Measurements from ENCODE around the gene CEP76. TPM values are rescaled to one million over a fixed set of nuclear protein-coding genes. Genes with fewer than 3 reads are reported as not detected.
"Not testable (repeated sequence)": the region's sequence is repeated elsewhere in the genome, so short reads cannot be mapped to it uniquely, and the experiment has no call there.

The CEP76 gene
- total RNA-seq, 2 donors from 2014 or later: 6.2 to 10.2 TPM

DNA sequence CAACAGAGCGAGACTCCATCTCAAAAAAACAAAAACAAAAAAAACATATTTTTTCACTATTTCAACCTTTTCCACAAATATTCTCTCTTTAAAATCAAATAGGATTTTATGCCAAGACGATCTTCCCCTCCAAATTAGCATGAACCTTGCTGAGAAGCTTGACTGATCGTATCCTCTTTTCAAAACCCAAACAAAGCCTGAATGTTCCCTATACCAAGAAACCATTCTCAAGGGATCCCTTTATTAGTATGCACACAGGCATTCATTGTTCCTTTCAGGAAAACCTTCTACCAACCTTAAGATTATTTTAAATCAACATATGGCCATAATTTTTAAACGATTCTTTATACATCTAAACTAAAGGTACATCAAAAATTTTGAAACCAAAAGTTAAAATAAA, 50.9 kb downstream of the CEP76 start:
- H3K4me3 ChIP-seq: no peak overlapping the region
- intact Hi-C loops (cut with DNase I): no loop called here
- no peaks in the 10 kb centered on the region for H3K9me3 ChIP-seq
- no peak for DNase-seq
- H3K27me3 ChIP-seq: no peaks in the 10 kb centered on the region
- H3K4me1 ChIP-seq: peaks cover 13% of the 10 kb centered on the region
- no peak for ATAC-seq
- no peaks in the 10 kb centered on the region for H3K36me3 ChIP-seq (replicated peaks in 1 of 2; ENCODE audit: insufficient read depth in 1 of 2, low read depth in 2 of 2)
- no peak overlapping the region for H3K27ac ChIP-seq
- TF ChIP-seq, protein P1, sequence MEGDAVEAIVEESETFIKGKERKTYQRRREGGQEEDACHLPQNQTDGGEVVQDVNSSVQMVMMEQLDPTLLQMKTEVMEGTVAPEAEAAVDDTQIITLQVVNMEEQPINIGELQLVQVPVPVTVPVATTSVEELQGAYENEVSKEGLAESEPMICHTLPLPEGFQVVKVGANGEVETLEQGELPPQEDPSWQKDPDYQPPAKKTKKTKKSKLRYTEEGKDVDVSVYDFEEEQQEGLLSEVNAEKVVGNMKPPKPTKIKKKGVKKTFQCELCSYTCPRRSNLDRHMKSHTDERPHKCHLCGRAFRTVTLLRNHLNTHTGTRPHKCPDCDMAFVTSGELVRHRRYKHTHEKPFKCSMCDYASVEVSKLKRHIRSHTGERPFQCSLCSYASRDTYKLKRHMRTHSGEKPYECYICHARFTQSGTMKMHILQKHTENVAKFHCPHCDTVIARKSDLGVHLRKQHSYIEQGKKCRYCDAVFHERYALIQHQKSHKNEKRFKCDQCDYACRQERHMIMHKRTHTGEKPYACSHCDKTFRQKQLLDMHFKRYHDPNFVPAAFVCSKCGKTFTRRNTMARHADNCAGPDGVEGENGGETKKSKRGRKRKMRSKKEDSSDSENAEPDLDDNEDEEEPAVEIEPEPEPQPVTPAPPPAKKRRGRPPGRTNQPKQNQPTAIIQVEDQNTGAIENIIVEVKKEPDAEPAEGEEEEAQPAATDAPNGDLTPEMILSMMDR (IDR thresholded peaks at IDR 0.05): no peak
- TF ChIP-seq POLR2A (IDR thresholded peaks at IDR 0.05): no peak
- 65 to 68% methylated on average over 4 of the region's 4 CpGs for WGBS, 2 donors

DNA sequence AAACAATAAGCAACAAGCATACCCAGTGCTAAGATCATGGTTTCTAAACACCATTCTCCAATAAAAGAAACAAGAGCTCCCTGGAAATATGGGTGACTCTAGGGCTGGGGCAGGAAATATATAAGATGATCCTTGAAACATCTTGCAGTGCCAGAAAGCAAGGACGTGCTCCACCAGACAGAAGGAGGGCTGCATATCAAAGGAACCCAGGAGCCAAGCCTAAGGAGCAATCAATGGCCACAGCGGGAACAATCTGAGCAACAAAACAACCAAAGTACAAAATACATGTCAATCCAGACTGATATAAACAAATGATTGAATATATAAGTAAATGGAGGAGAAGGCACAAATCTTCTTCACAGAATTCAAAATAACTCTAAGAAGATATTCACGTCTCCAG, 54.8 kb downstream of the CEP76 start:
- intact Hi-C loops (cut with DNase I): no loop called here
- TF ChIP-seq, protein P1 (IDR thresholded peaks at IDR 0.05): no peak
- no peak for TF ChIP-seq POLR2A (IDR thresholded peaks at IDR 0.05)
- H3K27ac ChIP-seq: no peak overlapping the region
- H3K4me1 ChIP-seq: peaks cover 16% of the 10 kb centered on the region
- H3K9me3 ChIP-seq: no peaks in the 10 kb centered on the region
- DNase-seq (no peak), ATAC-seq (no peak)
- no peaks in the 10 kb centered on the region for H3K27me3 ChIP-seq
- no peak overlapping the region for H3K4me3 ChIP-seq
- WGBS, 2 donors: 87 to 88% methylated on average over 3 of the region's 3 CpGs
- H3K36me3 ChIP-seq (replicated peaks in 1 of 2; ENCODE audit: insufficient read depth in 1 of 2, low read depth in 2 of 2): no peaks in the 10 kb centered on the region

DNA sequence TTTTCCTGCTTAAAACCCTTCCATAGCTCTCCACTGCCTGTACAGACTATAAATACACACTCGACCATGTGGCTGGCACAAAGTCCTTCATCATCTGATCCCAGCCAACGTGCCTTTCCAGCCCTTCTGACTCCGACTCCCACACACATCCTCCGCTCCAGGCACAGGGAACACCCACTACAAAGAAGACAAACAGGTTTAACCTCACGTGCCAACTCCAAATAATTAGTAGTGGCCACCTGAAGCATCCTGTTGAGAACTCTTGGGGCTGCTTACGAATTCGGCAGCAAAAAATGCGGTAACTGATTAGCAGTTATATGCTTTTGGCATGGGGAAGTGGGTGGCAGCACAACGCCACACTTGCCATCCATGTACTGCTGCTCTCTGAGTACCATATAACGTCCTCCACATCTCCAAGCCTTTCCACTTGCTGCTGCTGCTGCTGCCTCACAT, 56.7 kb downstream of the CEP76 start:
- WGBS, 2 donors: 52 to 54% methylated on average over 10 of the region's 10 CpGs
- H3K4me3 ChIP-seq: no peak overlapping the region
- intact Hi-C loops (cut with DNase I): no loop called here
- TF ChIP-seq, protein P1 (IDR thresholded peaks at IDR 0.05): no peak
- TF ChIP-seq POLR2A (IDR thresholded peaks at IDR 0.05): no peak
- no peaks in the 10 kb centered on the region for H3K27me3 ChIP-seq
- peaks cover 15% of the 10 kb centered on the region for H3K4me1 ChIP-seq
- no peak overlapping the region for H3K27ac ChIP-seq
- no peaks in the 10 kb centered on the region for H3K9me3 ChIP-seq
- H3K36me3 ChIP-seq (replicated peaks in 1 of 2; ENCODE audit: insufficient read depth in 1 of 2, low read depth in 2 of 2): no peaks in the 10 kb centered on the region
- DNase-seq: peak in 3 of 4 donors; percentile 13 to 22 (median 17)
- peak; percentile 35 for ATAC-seq

DNA sequence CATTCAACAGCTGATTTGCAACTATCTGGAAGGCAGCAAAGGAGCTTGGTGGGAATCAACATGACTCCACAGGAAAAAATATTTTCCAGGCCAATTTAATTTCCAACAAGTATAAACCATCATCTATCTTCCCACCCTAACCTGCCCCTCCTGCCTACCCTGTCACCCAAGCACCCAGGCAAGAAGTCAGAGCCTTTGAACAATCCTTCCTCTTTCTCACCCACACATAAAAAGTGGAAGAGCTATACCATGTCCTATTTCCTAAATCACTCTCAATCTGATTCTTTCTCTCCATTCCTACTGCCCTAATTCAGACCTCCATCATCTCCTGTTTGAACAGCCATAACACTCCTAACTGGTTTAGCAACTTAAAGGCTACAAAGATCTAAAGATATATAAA, 57.3 kb downstream of the CEP76 start:
- no peaks in the 10 kb centered on the region for H3K36me3 ChIP-seq (replicated peaks in 1 of 2; ENCODE audit: insufficient read depth in 1 of 2, low read depth in 2 of 2)
- no peak overlapping the region for H3K4me3 ChIP-seq
- intact Hi-C loops (cut with DNase I): no loop called here
- no peaks in the 10 kb centered on the region for H3K9me3 ChIP-seq
- no peaks in the 10 kb centered on the region for H3K27me3 ChIP-seq
- TF ChIP-seq, protein P1 (IDR thresholded peaks at IDR 0.05): no peak
- no peak for TF ChIP-seq POLR2A (IDR thresholded peaks at IDR 0.05)
- ATAC-seq: no peak
- DNase-seq: no peak
- no peak overlapping the region for H3K27ac ChIP-seq
- H3K4me1 ChIP-seq: peaks cover 15% of the 10 kb centered on the region

DNA sequence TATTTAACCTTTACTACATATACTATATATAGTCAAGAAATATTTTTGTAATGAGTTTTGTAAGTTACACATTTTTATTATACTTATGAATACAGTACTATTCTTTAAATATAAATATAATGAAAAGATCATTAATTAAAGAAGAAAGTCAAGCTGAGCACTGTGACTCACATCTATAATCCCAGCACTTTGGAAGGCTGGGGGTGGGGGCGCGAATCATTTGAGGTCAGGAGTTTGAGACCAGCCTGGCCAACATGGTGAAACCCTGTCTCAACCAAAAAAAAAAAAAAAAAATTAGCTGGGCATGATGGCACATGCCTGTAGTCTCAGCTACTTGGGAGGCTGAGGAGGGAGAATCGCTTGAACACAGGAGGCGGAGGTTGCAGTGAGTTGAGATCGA, 58.8 kb downstream of the CEP76 start:
- H3K4me3 ChIP-seq; DNase-seq; H3K27ac ChIP-seq; H3K27me3 ChIP-seq; H3K9me3 ChIP-seq; H3K36me3 ChIP-seq (replicated peaks in 1 of 2; ENCODE audit: insufficient read depth in 1 of 2, low read depth in 2 of 2); ATAC-seq; intact Hi-C loops (cut with DNase I): not testable (repeated sequence)
- 97 to 98% methylated on average over 5 of the region's 5 CpGs for WGBS, 2 donors
- H3K4me1 ChIP-seq: peaks cover 15% of the 10 kb centered on the region
